Epidermal melanocyte (primary cell): ENCODE data around the gene RORB.
"Not testable (repeated sequence)": the region's sequence is repeated elsewhere in the genome, so short reads cannot be mapped to it uniquely, and the experiment has no call there.

Experiments
- DNase-seq: peaks from one replicate; pipeline ENCODE4 v3.0.0; 2011; ENCODE audit warnings: low spot score; ENCODE audit not compliant: insufficient read length

Gene RORB

GRCh38 chr9:74513221-74513620 lies 16.1 kb downstream of the RORB start:
- no peak for DNase-seq

GRCh38 chr9:74517188-74517587 lies 20.1 kb downstream of the RORB start:
- DNase-seq: no peak

DNA sequence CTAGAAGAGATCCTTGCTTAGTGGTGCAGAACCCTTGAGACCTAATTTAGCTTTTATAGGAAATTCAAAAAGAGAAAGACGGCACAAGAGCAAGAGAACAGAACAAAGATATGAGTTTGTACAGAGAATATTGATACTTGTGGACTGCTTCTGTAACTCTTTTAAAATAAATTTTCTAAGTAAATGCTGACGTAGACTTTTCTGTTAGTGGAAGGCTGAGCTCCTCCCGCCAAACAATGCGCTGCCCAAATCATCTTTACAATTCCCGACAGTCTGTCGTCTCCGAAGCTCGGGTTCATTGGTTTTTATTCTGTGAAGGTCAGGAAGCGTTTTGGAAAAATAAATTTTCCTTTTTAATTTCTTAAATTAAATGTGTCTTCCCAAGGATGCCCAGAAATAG lies 22.3 kb downstream of the RORB start:
- DNase-seq: no peak

- DNase-seq: no peak
Measured at GRCh38 chr9:74521009-74521408, 23.9 kb downstream of the RORB start.

DNA sequence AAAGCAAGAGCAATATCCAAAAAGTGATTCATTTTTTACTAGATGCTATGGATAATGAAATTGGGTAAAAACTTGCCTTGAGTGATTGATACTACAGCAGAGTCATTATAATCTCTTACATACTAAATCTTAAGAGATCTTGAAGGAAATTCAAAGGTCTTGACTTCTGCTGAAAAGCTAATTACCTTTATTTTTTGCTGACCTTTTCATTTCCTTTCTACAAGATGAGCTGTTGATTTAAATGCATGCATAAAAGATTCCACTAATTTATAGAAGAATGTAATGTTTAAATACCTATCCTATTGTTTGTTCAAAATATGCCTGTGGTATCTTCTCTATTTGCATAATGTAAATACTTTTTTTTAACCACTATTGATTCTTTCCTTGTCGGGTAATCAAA lies 27.2 kb downstream of the RORB start:
- no peak for DNase-seq

- DNase-seq: no peak
Measured at GRCh38 chr9:74526215-74526614, 29.1 kb downstream of the RORB start.

DNA sequence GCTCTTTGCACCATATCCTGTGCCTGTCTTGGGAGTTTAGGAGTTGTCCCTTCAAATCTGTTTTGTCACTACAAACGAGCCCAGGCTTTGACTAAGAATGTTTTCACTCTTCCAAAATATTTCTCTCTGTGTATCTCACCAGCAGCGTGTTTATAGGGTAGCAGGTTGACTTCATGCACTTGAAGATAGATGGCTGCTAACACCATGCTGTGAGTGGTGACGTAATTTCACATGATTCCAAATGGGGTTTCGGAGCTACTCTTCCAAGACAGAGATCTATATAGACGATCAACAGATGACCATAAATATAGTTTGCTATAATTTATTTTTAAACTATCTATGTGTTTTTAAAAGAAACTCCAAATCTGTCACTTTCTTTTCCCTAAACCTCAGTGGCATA lies 30.6 kb downstream of the RORB start:
- no peak for DNase-seq

DNA sequence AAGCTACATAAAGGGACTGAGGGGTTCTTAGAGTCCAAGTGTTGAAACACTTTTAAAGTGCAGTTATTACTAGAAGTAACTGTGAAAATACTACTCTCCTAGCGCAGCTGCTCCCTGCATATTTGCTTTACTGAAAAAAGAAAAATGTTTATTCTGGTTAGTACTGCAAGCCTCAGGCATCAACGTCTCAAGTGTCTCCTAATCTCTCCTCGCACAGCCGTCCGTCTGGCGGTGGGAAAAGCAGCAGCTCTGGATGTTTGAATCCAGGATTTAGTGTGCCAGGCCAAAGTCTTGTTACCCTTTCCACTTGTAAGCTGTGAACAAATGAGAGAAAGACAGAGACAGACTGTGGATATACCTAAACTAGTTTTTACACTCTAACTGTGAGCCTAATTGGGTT lies 31.1 kb downstream of the RORB start:
- DNase-seq: no peak

DNA sequence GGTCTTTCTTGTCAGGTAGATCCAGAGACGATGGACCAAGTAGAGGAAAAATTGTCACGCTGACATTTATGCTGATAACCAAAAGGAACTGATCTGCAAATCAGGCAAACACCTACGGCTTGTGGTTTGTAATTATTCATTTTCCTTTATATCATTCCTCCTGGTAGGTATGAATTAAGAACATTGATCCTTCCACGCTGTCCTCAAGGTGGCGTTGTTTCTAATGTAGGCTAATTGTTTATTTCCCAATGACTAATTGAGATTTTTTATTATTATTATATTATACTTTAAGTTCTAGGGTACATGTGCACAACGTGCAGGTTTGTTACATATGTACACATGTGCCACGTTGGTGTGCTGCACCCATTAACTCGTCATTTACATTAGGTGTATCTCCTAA lies 33.3 kb downstream of the RORB start:
- not testable (repeated sequence) for DNase-seq

DNA sequence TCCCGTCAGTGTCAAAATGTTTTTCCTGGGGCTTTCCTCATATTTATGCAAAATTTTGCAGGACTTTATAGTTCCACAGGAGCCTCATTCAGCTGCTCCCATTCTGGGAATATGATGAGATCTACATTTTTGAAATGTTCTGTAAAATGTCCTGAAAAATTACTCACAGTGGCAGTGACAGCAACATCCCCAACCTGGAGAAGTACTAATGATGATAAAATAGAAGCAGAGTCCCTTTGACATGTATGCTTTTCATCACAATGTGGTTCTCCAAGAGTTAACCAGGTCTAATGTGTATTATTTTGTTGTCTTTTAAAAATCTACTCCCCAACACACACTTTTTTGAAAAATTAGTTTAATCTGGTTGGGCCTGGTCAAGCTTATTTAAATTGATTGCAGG lies 36.1 kb downstream of the RORB start:
- DNase-seq: no peak

DNA sequence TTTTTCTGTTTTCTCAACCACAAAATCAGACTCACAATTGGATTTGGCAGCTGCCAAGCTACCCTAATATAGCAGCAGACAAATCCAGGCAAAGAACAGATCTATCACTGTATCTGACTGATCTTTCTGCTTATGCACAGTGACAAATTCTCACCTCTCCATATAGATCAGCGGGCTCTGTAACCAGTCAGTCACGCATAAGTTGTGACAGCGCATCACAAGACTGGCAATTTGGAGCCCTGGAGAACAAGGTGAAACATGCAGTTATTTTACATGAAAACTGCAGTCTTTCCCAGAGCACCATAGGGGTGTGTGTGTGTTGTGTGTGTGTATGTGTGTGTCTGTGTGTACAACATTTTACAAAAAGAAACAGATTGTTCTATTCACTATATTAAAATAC lies 37.7 kb downstream of the RORB start:
- DNase-seq: no peak

- no peak for DNase-seq
Measured at GRCh38 chr9:74543145-74543544, 46.0 kb downstream of the RORB start.

GRCh38 chr9:74551266-74551665 lies 54.1 kb downstream of the RORB start:
- no peak for DNase-seq

DNA sequence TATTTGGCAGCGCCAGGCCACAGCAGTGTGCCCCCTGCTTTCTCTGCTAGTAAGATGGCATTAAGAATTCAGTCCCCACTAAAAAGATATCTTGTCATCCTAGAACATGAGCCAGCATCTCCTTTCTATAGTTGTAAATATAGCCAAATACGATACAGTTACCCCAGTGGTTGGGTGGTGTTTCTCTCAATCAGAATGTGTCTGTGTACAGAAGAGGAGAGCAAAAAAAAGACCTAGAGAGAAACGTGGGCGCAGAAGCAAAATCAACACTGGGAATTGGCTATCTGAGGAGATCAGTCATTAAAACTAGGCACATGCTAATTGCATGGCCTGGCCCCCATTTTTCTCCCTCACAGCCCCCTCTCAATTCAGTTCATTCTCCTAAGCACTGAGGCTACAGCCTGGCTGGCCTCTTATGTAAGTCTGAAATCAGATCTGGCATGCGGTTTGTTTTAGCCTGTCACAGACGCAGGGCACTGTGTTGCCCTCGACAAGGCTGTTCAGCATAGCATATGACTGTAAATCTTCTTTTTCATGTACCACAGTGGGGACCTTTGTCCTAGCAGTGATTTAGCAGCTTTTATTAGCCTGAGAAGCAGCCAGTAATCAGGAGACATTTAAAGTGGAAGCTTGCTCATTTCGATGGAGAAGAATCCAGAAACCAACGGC lies 57.8 kb downstream of the RORB start:
- no peak for DNase-seq

GRCh38 chr9:74555565-74555964 lies 58.4 kb downstream of the RORB start:
- DNase-seq: no peak

DNA sequence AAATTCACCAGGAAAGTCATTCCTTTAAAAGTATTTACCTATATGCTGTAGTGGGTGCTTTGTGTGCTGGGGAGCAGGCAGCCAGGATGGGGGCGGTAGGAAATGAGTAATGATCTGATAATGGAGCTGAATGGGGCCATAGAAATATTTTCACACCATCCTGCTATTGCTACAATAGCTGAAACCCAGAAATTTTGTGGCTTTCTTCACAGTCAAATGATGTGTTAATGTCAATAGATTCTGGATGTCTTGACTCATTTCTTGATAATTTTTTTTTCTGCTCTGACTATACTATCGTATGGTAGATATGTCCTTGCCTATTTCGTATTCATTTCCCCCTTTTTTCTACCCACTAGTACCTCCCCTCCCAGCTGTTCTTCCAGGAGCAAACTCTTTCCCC lies 59.5 kb downstream of the RORB start:
- no peak for DNase-seq

DNA sequence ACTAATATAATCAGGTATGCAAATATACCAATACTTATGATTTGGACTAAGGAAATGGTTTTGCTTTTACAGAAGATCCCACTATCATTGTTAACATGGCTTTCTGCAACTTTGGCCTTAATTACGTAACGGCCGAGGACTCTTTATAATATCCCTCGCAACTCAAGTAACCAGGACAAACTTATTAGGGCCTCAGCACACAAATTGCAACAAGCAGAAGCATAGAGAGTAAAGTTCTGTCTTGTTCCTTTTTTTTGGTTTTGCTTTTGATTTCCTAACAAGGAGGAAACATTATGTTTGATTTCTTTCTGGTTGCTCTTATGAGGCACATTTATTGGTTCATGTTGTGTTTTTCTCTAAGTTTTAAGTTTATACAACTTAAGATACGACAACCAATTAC lies 60.4 kb downstream of the RORB start:
- DNase-seq: no peak

- no peak for DNase-seq
Measured at GRCh38 chr9:74562611-74563010, 65.5 kb downstream of the RORB start.

DNA sequence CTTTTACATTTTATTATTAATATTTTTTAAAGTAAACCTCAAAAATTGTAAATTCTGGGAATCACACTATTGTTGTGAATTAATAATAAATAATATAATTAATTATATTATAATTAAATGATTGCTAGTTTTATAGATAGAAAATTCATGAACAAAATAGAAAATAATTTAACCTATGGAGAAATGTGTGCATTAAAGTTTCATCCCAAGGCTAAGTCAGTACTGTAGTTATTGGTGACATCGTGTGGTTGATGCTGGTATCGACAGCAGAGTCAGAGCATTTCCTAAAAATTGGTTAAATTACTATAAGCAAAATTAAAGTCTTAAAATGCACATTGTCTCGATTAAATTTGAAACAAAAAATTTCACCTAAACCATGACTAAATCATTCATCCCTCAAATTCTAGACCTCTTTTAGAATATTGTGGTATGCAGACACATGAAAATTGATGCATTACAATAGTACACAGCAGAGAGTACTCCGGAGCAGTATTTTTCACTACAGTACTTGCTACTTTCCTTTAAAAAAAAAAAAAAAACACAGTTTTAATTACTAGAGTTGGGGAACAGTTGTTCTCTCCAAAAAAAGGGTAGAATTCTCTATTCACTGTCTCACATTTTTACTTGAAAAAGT lies 73.9 kb downstream of the RORB start:
- DNase-seq: no peak

DNA sequence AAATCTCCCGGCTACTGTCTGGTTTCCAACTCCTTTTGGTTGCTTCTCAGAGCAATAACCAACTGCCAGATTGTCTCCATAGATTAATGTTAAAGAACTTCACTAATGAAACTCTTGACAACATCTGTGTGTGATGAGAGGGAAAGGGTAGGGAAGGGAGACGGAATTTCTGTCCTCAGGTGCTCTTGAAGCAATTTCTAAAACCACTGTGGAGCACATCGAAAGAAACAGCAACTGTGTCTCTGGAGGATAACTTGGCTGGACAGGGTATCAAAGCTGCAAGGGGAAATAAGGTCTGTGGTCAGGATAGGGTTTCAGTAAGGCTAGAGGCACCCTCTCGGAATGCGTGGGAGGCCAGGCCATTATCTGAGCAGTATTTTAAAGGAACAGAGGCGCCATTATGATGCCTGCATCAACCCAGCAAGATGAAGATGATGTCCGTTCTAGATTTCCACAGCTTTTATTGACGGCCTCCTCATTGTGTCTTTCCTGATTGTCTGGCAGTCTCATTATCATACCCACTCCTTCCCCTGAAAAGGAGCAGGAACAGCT lies 76.6 kb downstream of the RORB start:
- DNase-seq: no peak

DNA sequence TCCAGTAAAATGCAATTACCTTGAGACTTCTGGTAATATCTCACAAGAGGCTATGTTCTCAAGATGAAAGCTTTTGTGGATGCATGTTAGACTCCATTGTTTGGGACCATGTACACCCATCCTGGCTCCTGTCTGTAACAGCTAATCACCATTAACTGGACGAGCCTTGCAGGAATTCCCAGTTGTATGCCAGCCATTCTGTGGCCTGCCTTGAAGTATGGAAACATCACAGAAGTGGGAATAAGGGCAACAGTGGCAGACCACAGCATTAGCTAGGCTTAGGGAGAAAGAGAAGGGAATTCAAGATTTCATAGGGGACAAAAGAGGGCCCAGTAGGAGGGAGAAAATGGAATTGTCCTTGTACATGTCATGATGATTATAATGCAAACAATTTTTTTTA lies 79.0 kb downstream of the RORB start:
- DNase-seq: no peak

DNA sequence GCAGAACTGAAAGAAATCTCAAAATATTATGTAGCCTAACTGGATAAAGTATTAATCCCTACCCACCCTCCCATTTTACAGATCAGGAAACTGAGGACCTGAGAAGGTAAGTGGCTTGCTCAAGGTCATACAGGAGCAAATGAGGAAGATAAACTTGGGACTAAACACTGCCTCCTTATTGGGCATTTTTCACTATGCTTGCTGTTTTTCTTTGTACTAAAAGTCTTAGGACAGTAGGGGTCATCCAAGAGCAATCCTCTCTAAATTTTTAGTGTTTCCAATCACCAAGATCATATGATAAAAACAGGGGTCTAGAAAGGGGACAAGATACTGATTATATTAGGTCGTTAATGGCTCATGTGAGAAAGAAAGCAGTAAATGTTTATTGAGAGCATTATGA lies 80.8 kb downstream of the RORB start:
- DNase-seq: no peak

- no peak for DNase-seq
Measured at GRCh38 chr9:74589576-74589975, 92.4 kb downstream of the RORB start.
